ENCODE results near the gene FUT9. TPM values are rescaled to one million over a fixed set of nuclear protein-coding genes. Genes with fewer than 3 reads are reported as not detected.

Gene FUT9
- total RNA-seq: 0.43 and 0.79 TPM in 2 replicates

GRCh38 chr6:96015518-96016333 lies at the start of gene FUT9:
Gene FUT9, plus strand, starts transcription at chr6:96015974. Its CDS starts 187,182 bp downstream, at chr6:96203156.

